ENCODE results near the gene FAM200A. TPM values are rescaled to one million over a fixed set of nuclear protein-coding genes. Genes with fewer than 3 reads are reported as not detected.
A peak's percentile ranks its signal among the peaks of the same experiment; 100 is the strongest.

The FAM200A gene
- total and polyA plus RNA-seq, 2 of the 13 experiments (the other 11 are each of a cell fraction or from before 2014, with no cell fraction given), result 4.7 to 6.3 TPM

DNA sequence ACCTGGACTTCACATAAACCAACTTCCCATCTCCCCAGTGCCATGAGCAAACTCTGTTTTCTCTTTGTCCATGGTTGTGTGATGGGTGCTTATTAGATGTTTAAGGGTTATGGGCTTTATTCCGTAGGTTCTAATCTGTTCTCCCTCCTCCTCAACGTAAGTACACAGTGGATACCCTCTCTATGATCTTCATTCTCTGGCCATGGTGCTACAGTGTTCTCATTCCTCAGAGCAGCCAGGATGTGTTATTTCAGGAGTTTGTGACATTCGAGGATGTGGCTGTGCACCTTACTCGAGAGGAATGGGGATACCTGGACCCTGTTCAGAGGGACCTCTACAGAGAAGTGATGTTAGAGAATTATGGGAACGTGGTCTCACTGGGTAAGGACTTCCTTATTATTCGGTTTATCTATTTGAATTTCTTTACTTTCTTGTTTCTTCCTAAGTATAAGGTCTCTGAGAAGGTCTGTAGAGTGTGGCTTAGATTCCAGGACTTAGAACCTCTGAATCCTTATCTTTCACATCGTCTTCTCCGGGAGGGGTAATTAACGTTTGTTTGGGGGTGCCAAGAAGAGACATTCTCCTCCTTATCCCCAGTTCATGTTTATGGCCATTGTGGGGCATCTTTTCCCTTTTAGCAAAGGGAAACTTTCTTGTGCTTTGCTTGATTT is 10.3 kb upstream of the FAM200A start:
- ChIA-PET POLR2A (interaction anchor here (0.9 kb wide), 1 partner anchor 10 kb away, joined by 4 read pairs; no protein-coding TSS in a partner anchor), CTCF (ENCODE audit: low intra/inter-chr PET ratio, low total read pairs) (no interaction called here)
- Histone ChIP-seq H3K4me1 (ENCODE audit: insufficient read depth, low read length) (peaks cover 35% of the 10 kb centered on the region), H3K4me2 (ENCODE audit: low read depth, low read length) (no peak overlapping the region), H2AFZ (ENCODE audit: low read length) (no peak overlapping the region), H3K9me3 (ENCODE audit: low read length) (no peaks in the 10 kb centered on the region), H3K27me3 (ENCODE audit: control insufficient read depth in 1 of 2, insufficient read depth in 2 of 2, low read length in 2 of 2) (no peaks in the 10 kb centered on the region; a peak in 1 of 5 replicates), H3K27ac (ENCODE audit: extremely low read length, insufficient read depth, low read length) (no peak overlapping the region), H3K79me2 (ENCODE audit: insufficient read depth, low read length) (peaks cover 42% of the 10 kb centered on the region), H3K4me3 (replicated peaks in 1 of 3; ENCODE audit: insufficient read depth in 1 of 3, low read depth in 2 of 3, low read length in 3 of 3) (no peak overlapping the region), H3K9ac (ENCODE audit: insufficient read depth, low read depth, low read length) (no peak overlapping the region), H4K20me1 (ENCODE audit: insufficient read depth, low read length) (peaks cover 5% of the 10 kb centered on the region; the same call in 1 of the 2 replicates), H3K36me3 (replicated peaks in 1 of 2; ENCODE audit: control insufficient read depth in 1 of 2, insufficient read depth in 2 of 2, low read length in 2 of 2) (peaks cover 19 to 57% of the 10 kb centered on the region in 2 experiments)
- no peak for FAIRE-seq
- no peak for ATAC-seq
- in situ Hi-C loops (cut with HindIII; ENCODE audit: extremely low pct_ligation_motif_present, low pct_unique_long_range_greater_than_20kb), result no loop called here
- BruUV-seq (replicated peaks), result TSS peak; percentile 3
- WGBS (ENCODE audit: low lambda C conversion rate), result 92% methylated on average over 9 of the region's 9 CpGs
- DNase-seq (ENCODE audit: low spot score), result no peak
- intact Hi-C loops (cut with micrococcal nuclease; ENCODE audit: unreplicated experiment), result no loop called here
- TF ChIP-seq, protein P1, sequence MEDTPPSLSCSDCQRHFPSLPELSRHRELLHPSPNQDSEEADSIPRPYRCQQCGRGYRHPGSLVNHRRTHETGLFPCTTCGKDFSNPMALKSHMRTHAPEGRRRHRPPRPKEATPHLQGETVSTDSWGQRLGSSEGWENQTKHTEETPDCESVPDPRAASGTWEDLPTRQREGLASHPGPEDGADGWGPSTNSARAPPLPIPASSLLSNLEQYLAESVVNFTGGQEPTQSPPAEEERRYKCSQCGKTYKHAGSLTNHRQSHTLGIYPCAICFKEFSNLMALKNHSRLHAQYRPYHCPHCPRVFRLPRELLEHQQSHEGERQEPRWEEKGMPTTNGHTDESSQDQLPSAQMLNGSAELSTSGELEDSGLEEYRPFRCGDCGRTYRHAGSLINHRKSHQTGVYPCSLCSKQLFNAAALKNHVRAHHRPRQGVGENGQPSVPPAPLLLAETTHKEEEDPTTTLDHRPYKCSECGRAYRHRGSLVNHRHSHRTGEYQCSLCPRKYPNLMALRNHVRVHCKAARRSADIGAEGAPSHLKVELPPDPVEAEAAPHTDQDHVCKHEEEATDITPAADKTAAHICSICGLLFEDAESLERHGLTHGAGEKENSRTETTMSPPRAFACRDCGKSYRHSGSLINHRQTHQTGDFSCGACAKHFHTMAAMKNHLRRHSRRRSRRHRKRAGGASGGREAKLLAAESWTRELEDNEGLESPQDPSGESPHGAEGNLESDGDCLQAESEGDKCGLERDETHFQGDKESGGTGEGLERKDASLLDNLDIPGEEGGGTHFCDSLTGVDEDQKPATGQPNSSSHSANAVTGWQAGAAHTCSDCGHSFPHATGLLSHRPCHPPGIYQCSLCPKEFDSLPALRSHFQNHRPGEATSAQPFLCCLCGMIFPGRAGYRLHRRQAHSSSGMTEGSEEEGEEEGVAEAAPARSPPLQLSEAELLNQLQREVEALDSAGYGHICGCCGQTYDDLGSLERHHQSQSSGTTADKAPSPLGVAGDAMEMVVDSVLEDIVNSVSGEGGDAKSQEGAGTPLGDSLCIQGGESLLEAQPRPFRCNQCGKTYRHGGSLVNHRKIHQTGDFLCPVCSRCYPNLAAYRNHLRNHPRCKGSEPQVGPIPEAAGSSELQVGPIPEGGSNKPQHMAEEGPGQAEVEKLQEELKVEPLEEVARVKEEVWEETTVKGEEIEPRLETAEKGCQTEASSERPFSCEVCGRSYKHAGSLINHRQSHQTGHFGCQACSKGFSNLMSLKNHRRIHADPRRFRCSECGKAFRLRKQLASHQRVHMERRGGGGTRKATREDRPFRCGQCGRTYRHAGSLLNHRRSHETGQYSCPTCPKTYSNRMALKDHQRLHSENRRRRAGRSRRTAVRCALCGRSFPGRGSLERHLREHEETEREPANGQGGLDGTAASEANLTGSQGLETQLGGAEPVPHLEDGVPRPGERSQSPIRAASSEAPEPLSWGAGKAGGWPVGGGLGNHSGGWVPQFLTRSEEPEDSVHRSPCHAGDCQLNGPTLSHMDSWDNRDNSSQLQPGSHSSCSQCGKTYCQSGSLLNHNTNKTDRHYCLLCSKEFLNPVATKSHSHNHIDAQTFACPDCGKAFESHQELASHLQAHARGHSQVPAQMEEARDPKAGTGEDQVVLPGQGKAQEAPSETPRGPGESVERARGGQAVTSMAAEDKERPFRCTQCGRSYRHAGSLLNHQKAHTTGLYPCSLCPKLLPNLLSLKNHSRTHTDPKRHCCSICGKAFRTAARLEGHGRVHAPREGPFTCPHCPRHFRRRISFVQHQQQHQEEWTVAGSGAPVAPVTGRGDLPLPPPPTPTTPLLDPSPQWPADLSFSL (CRISPR knock-in tag; IDR thresholded peaks at IDR 0.05), result no peak
- 0 out of 2 replicates have a peak, but pooled peaks have one; percentile 26 for TF ChIP-seq RBFOX2 (IDR thresholded peaks at IDR 0.05; ENCODE audit: low read depth, low read length)

All from HepG2 (cell line).